Gastrocnemius medialis (tissue), 4 donors: Measurements from ENCODE around the gene CAMSAP1.
A peak's percentile ranks its signal among the peaks of the same experiment; 100 is the strongest.

ENCODE experiments used
- POLR2A ChIP-seq, 2 donors: fragments of 450-650 bp; IDR thresholded peaks; one replicate each; pipeline ENCODE4 v1.6.1; 2017; ENCODE audit warnings: antibody characterized with exemption in 2 of 2, mild to moderate bottlenecking in 2 of 2, moderate library complexity in 2 of 2
- TF ChIP-seq, protein P1 (sequence below), 5 experiments: fragments of 450-650 bp in 3 of 5; fragments of 200-600 bp in 2 of 5; sonication (generic) in 2 of 5; IDR thresholded peaks in 4 of 5; conservative IDR thresholded peaks in 1 of 5; 1 replicate in 4 of 5; 2 replicates in 1 of 5; pipeline ENCODE4 v1.5.1; 2016 to 2019; ENCODE audit warnings: antibody characterized with exemption in 5 of 5, mild to moderate bottlenecking in 3 of 5, moderate library complexity in 3 of 5

DNA sequence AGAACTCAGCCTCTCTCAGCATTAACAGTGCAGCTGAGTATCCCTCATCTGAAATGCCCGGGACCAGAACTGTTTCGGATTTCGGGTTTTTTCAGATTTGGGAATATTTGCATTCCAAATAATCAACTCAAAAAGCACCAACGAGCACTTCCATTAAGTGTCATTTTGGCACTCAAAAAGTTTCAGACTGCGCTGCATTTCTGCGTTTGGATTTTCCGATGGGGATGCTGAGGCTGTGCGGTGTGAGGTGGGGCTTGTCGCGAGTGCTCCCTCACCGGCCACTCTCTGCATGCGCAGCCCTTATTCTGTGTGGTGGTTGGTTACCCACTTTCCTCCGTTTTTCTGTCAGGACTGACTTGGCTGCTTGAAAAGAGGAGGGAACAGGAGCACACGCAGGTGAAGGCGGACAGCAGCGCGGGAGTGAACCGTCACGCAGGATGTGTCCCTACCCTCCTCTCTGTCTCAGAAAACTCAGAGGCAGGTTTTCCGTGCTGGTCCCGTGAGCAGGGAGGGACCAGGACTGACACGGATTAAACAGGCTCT, 45.4 kb upstream of the CAMSAP1 start:
- peak in 1 of 2 donors; percentile 63 for TF ChIP-seq POLR2A (IDR thresholded peaks at IDR 0.05)
- TF ChIP-seq, protein P1, sequence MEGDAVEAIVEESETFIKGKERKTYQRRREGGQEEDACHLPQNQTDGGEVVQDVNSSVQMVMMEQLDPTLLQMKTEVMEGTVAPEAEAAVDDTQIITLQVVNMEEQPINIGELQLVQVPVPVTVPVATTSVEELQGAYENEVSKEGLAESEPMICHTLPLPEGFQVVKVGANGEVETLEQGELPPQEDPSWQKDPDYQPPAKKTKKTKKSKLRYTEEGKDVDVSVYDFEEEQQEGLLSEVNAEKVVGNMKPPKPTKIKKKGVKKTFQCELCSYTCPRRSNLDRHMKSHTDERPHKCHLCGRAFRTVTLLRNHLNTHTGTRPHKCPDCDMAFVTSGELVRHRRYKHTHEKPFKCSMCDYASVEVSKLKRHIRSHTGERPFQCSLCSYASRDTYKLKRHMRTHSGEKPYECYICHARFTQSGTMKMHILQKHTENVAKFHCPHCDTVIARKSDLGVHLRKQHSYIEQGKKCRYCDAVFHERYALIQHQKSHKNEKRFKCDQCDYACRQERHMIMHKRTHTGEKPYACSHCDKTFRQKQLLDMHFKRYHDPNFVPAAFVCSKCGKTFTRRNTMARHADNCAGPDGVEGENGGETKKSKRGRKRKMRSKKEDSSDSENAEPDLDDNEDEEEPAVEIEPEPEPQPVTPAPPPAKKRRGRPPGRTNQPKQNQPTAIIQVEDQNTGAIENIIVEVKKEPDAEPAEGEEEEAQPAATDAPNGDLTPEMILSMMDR (IDR thresholded peaks at IDR 0.05 in 4 of 5, conservative IDR thresholded peaks at IDR 0.05 in 1 of 5): no peak
